ENCODE results near the gene EFCAB6. TPM values are rescaled to one million over a fixed set of nuclear protein-coding genes. Genes with fewer than 3 reads are reported as not detected.

EFCAB6 gene
- total RNA-seq, 1 experiment from 2014 or later, result 2.5 TPM

DNA sequence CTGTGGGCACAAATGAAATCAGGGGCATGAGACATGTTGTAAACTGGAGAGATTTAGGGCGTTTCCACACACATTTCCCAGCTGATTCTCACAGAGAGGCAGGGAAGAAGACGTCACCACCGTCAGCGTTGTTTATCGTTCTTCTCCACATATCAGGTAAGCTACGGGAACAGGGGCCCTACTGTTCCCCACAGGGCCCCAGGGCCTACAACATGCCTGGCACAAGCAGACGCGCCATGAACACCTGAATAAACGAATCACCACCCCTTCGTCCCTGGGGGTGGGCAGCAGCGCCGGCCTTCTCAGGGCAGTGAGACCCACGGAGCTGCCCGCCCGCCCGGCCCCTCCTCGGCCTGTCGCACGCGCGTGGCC lies 342 bp downstream of the EFCAB6 start:
- intact Hi-C loops (cut with micrococcal nuclease; ENCODE audit: unreplicated experiment), result no loop called here
- CTCF ChIA-PET, result no interaction called here
- Histone ChIP-seq H3K9me2 (ENCODE audit: insufficient read depth) (no peaks in the 10 kb centered on the region), H3F3A (ENCODE audit: insufficient read depth, low read depth) (no peaks in the 10 kb centered on the region; the same call in 1 of the 2 replicates), H3K27ac (no peak overlapping the region), H4K20me1 (ENCODE audit: insufficient read depth) (no peaks in the 10 kb centered on the region), H3K4me1 (replicated peaks; ENCODE audit: insufficient read depth) (0 out of 2 replicates have a peak, but pooled peaks cover 12% of the 10 kb centered on the region), H3K79me2 (ENCODE audit: low read depth) (peaks cover 6% of the 10 kb centered on the region; the same call in 1 of the 2 replicates), H2AFZ (peak overlapping the region; percentile 100), H3K36me3 (ENCODE audit: low read depth) (no peaks in the 10 kb centered on the region), H3K4me2 (peak overlapping the region; percentile 96), H3K4me3 (peak overlapping the region; percentile 89), H3K9me3 (ENCODE audit: insufficient read depth, low read depth) (no peaks in the 10 kb centered on the region), H3K27me3 (ENCODE audit: insufficient read depth, low read depth) (no peaks in the 10 kb centered on the region)
- TF ChIP-seq EZH2 (IDR thresholded peaks at IDR 0.05; ENCODE audit: low read depth), result no peak
- TF ChIP-seq, protein P1, sequence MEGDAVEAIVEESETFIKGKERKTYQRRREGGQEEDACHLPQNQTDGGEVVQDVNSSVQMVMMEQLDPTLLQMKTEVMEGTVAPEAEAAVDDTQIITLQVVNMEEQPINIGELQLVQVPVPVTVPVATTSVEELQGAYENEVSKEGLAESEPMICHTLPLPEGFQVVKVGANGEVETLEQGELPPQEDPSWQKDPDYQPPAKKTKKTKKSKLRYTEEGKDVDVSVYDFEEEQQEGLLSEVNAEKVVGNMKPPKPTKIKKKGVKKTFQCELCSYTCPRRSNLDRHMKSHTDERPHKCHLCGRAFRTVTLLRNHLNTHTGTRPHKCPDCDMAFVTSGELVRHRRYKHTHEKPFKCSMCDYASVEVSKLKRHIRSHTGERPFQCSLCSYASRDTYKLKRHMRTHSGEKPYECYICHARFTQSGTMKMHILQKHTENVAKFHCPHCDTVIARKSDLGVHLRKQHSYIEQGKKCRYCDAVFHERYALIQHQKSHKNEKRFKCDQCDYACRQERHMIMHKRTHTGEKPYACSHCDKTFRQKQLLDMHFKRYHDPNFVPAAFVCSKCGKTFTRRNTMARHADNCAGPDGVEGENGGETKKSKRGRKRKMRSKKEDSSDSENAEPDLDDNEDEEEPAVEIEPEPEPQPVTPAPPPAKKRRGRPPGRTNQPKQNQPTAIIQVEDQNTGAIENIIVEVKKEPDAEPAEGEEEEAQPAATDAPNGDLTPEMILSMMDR (conservative IDR thresholded peaks at IDR 0.05), result no peak
- TSS peak; percentile 46 for BruUV-seq (replicated peaks)
- peak in 1 of 2 experiments; percentile 9 for DNase-seq
- POLR2A ChIA-PET (ENCODE audit: unreplicated experiment), result interaction anchor here (0.5 to 0.7 kb wide), 5 partner anchors 18 to 624 kb away, joined by 3 to 9 read pairs (median 5); no protein-coding TSS in a partner anchor

DNA sequence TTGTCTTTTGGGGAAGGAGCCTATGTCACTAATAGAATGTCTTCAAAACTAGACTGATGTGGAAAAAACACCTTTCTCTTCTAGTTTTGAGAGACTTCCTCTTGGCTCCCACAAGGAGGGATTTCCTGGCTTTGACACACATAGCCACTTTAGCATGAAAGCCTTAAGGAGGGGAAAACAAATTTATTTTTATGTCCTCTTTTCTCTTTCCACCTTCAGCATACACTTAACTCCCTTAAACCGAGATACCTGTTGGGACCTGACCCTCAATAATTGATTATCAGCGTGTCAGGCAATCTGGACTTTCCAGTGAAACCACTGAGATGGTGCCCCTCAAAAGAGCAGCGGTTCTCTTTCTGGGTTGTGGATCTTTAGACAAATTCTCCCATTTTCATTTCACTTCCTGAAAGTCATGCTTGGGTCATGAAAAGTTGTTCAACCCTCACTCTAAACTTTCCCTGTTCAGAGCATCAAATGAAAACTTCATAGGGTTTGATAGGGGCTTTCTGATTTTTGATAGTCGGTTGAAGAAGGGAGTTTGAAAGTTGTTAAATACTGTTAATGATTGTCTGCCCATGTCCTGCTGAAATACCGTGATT lies 9.1 kb downstream of the EFCAB6 start:
- Histone ChIP-seq H4K20me1 (ENCODE audit: insufficient read depth) (no peaks in the 10 kb centered on the region; the same call in 1 of the 2 replicates), H3K27ac (no peak overlapping the region), H3K9me3 (ENCODE audit: insufficient read depth, low read depth) (no peaks in the 10 kb centered on the region; the same call in 1 of the 2 replicates), H3K36me3 (ENCODE audit: low read depth) (no peaks in the 10 kb centered on the region), H3K27me3 (ENCODE audit: insufficient read depth, low read depth) (peaks cover 21% of the 10 kb centered on the region), H3F3A (ENCODE audit: insufficient read depth, low read depth) (no peaks in the 10 kb centered on the region), H3K4me1 (replicated peaks; ENCODE audit: insufficient read depth) (no peaks in the 10 kb centered on the region), H3K4me2 (no peak overlapping the region), H3K9me2 (ENCODE audit: insufficient read depth) (no peaks in the 10 kb centered on the region), H3K79me2 (ENCODE audit: low read depth) (no peaks in the 10 kb centered on the region), H2AFZ (no peak overlapping the region), H3K4me3 (no peak overlapping the region)
- CTCF ChIA-PET, result no interaction called here
- DNase-seq, result no peak
- intact Hi-C loops (cut with micrococcal nuclease; ENCODE audit: unreplicated experiment), result no loop called here
- BruUV-seq (replicated peaks), result no TSS peak
- POLR2A ChIA-PET (ENCODE audit: unreplicated experiment), result no interaction called here
- TF ChIP-seq EZH2 (IDR thresholded peaks at IDR 0.05; ENCODE audit: low read depth), result no peak
- TF ChIP-seq, protein P1 (conservative IDR thresholded peaks at IDR 0.05), result no peak

DNA sequence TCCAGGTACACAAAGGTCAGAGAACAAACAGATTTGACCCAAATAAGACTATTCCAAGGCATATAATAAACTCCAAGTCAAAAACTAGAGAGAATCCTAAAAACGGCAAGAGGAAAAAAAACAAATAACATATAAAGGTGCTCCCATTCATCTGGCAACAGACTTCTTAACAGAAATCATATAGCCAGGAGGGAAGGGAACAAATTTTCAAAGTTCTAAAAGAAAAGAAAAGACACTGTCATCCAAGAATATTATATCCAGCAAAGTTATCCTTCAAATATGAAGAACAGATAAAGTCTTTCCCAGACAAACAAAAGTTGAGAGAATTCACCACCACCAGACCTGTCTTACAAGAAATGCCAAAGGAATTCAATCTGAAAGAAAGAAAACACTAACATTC lies 11.1 kb downstream of the EFCAB6 start:
- intact Hi-C loops (cut with micrococcal nuclease; ENCODE audit: unreplicated experiment), result no loop called here
- no peak overlapping the region for H3K27ac ChIP-seq
- no peak for DNase-seq
- no peaks in the 10 kb centered on the region for H3K4me1 ChIP-seq (replicated peaks; ENCODE audit: insufficient read depth)
- TF ChIP-seq, protein P1 (conservative IDR thresholded peaks at IDR 0.05), result no peak
- no peak for TF ChIP-seq EZH2 (IDR thresholded peaks at IDR 0.05; ENCODE audit: low read depth)
- H3K4me3 ChIP-seq, result no peak overlapping the region
- no TSS peak for BruUV-seq (replicated peaks)
- ChIA-PET CTCF (no interaction called here), POLR2A (ENCODE audit: unreplicated experiment) (interaction anchor here (0.6 kb wide), 1 partner anchor 1520 kb away, joined by 4 read pairs; no protein-coding TSS in a partner anchor)
- H3K9me2 ChIP-seq (ENCODE audit: insufficient read depth), result no peaks in the 10 kb centered on the region
- H3K27me3 ChIP-seq (ENCODE audit: insufficient read depth, low read depth), result peaks cover 21% of the 10 kb centered on the region
- H4K20me1 ChIP-seq (ENCODE audit: insufficient read depth), result no peaks in the 10 kb centered on the region; the same call in 1 of the 2 replicates
- no peak overlapping the region for H2AFZ ChIP-seq
- no peaks in the 10 kb centered on the region for H3K79me2 ChIP-seq (ENCODE audit: low read depth)
- no peaks in the 10 kb centered on the region for H3F3A ChIP-seq (ENCODE audit: insufficient read depth, low read depth)
- no peak overlapping the region for H3K4me2 ChIP-seq
- no peaks in the 10 kb centered on the region for H3K36me3 ChIP-seq (ENCODE audit: low read depth)
- no peaks in the 10 kb centered on the region; the same call in 1 of the 2 replicates for H3K9me3 ChIP-seq (ENCODE audit: insufficient read depth, low read depth)

All from PC-9 (cell line).